ENCODE measurements around the gene STXBP2. TPM values are rescaled to one million over a fixed set of nuclear protein-coding genes. Genes with fewer than 3 reads are reported as not detected.

STXBP2 gene
- total RNA-seq, 1 donor from 2014 or later: 64.3 TPM

GRCh38 chr19:7692417-7693088, 55.6 kb downstream of the STXBP2 start:
- intact Hi-C loops (cut with DNase I): no loop called here
- no peak overlapping the region for H3K4me3 ChIP-seq
- TF ChIP-seq POLR2A (IDR thresholded peaks at IDR 0.05): no peak
- no peak for TF ChIP-seq POLR2AphosphoS5 (IDR thresholded peaks at IDR 0.05; ENCODE audit: insufficient read depth in 1 of 2, low read depth in 1 of 2)
- no peak for TF ChIP-seq CTCF (IDR thresholded peaks at IDR 0.05)
- no peaks in the 10 kb centered on the region for H3K9me3 ChIP-seq
- H3K27me3 ChIP-seq: no peaks in the 10 kb centered on the region
- H3K27ac ChIP-seq: no peak overlapping the region
- no peak for DNase-seq (ENCODE audit: extremely low spot score in 2 of 2)
- H3K4me1 ChIP-seq: no peaks in the 10 kb centered on the region
- H3K36me3 ChIP-seq: no peaks in the 10 kb centered on the region

DNA sequence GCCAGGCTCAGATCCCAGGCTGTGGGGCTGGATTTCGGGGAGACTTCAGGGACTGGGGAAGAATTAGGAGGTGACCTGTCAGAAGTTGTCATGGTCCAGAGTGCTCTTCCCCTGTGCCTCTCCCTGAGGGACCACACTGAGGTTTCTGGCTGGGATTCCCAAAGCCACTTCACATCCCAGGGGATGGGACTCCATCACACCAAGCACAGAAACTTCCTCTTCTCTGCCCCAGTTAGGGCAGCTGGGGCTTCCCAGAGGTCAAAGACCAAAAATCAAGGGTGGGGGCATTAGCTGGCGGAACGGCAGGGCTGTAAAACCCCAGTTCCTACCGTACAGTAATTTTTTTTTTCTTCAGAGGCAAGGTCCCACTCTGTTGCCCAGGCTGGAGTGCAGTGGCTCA, 57.6 kb downstream of the STXBP2 start:
- no peak overlapping the region for H3K4me3 ChIP-seq
- TF ChIP-seq POLR2AphosphoS5 (IDR thresholded peaks at IDR 0.05; ENCODE audit: insufficient read depth in 1 of 2, low read depth in 1 of 2): no peak
- no peak for TF ChIP-seq POLR2A (IDR thresholded peaks at IDR 0.05)
- no peak for TF ChIP-seq CTCF (IDR thresholded peaks at IDR 0.05)
- H3K9me3 ChIP-seq: no peaks in the 10 kb centered on the region
- H3K4me1 ChIP-seq: no peaks in the 10 kb centered on the region
- H3K27ac ChIP-seq: no peak overlapping the region
- intact Hi-C loops (cut with DNase I): no loop called here
- no peak for DNase-seq (ENCODE audit: extremely low spot score in 2 of 2)
- no peaks in the 10 kb centered on the region for H3K27me3 ChIP-seq
- H3K36me3 ChIP-seq: no peaks in the 10 kb centered on the region

Small RNA genes lying within 50 kb of the gene (microRNA-seq; reads per million reads assigned to microRNA genes)
- 1.4 reads per million for gene MIR6792 (ENCODE audit: borderline number of aligned reads, borderline replicate concordance)

Small RNA genes lying within 50 kb of the gene (small RNA-seq; reads per million reads assigned to genes)
- gene MIR6792: not detected

Other genes starting within 250 kb of the STXBP2 start
- 2.7 TPM for gene PEX11G, start 148.1 kb upstream of the STXBP2 start, total RNA-seq
- 87.4 TPM for gene ZNF358, start 121.0 kb upstream of the STXBP2 start, total RNA-seq
- gene MCOLN1, start 114.5 kb upstream of the STXBP2 start, total RNA-seq: 20.4 TPM
- gene PNPLA6, start 101.4 kb upstream of the STXBP2 start, total RNA-seq: 47.4 TPM
- 12.8 TPM for gene CAMSAP3, start 41.2 kb upstream of the STXBP2 start, total RNA-seq
- 44.0 TPM for gene XAB2, start 7.6 kb upstream of the STXBP2 start, total RNA-seq
- 16.7 TPM for gene PET100, start 7.3 kb upstream of the STXBP2 start, total RNA-seq
- not detected for gene PCP2, start 3.4 kb upstream of the STXBP2 start, total RNA-seq
- gene RETN, start 31.9 kb downstream of the STXBP2 start, total RNA-seq: not detected
- not detected for gene MCEMP1, start 40.0 kb downstream of the STXBP2 start, total RNA-seq
- 87.2 TPM for gene TRAPPC5, start 43.7 kb downstream of the STXBP2 start, total RNA-seq
- gene FCER2, start 65.0 kb downstream of the STXBP2 start, total RNA-seq: not detected
- gene CLEC4G, start 95.0 kb downstream of the STXBP2 start, total RNA-seq: 0.98 TPM
- gene CD209, start 110.4 kb downstream of the STXBP2 start, total RNA-seq: 8.8 TPM
- not detected for gene CLEC4M, start 126.1 kb downstream of the STXBP2 start, total RNA-seq
- gene EVI5L, start 193.1 kb downstream of the STXBP2 start, total RNA-seq: 17.2 TPM
- gene PRR36, start 237.3 kb downstream of the STXBP2 start, total RNA-seq: not detected